Mesenteric fat pad (tissue), 1 donor: Measurements from ENCODE around the gene TACC2. TPM values are rescaled to one million over a fixed set of nuclear protein-coding genes. Genes with fewer than 3 reads are reported as not detected.

ENCODE experiments used
- DNase-seq: peaks from one replicate; pipeline ENCODE4 v3.0.0-alpha.2; 2020; ENCODE audit warnings: low spot score
- total RNA-seq: library from RNA; stranded (reverse); fragmentation: NEBNext Ultra II Directional; extraction: Animal tissue kit (Norgen Biotek cat#: 25700); gene quantifications from one replicate; pipeline ENCODE4 v1.2.1, GENCODE V29; 2021
- donor health status: DM: yes; HTN: yes; CAD: no.

Gene TACC2
- total RNA-seq, 1 donor from 2014 or later = 31.0 TPM

GRCh38 chr10:122267849-122268737 lies 279.1 kb downstream of the TACC2 start:
- DNase-seq = peak; percentile 87

GRCh38 chr10:122269059-122269687 lies 280.2 kb downstream of the TACC2 start:
- peak; percentile 55 for DNase-seq

GRCh38 chr10:122271076-122271475 lies 282.1 kb downstream of the TACC2 start, which contains the start of gene BTBD16:
Gene BTBD16 (plus strand): TSS chr10:122271296. CDS start chr10:122275082, 3,786 bp downstream.
- peak; percentile 71 for DNase-seq

DNA sequence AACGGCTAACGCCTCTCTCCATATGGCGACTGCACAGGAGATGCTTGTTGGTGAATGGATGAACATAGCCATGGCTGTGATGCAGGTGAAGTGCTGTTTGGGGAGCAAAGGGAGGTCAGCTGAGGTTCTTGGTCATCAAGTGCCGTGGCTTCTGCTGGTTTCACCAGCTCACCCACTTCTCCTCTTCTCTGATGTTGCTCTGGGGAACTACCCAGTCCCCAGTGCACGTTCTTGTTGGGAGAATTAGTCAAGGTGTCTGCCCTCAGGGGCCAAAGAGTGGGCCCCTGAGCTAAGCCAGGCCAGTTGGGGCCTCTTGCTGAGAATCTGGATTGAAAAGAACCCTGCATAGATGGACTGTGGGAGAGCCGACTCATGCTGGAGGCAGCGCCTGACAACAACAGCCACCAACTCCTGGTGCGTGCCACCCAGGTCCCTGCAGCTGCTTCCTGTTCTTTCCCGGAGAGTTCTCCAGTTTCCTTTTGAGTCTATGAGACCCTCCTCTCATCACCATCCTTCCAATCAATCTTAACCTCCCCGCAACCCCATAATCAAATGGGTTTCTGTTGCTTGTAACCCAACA lies 285.1 kb downstream of the TACC2 start:
- peak; percentile 24 for DNase-seq

GRCh38 chr10:122276611-122277208 lies 287.7 kb downstream of the TACC2 start:
- peak; percentile 68 for DNase-seq

DNA sequence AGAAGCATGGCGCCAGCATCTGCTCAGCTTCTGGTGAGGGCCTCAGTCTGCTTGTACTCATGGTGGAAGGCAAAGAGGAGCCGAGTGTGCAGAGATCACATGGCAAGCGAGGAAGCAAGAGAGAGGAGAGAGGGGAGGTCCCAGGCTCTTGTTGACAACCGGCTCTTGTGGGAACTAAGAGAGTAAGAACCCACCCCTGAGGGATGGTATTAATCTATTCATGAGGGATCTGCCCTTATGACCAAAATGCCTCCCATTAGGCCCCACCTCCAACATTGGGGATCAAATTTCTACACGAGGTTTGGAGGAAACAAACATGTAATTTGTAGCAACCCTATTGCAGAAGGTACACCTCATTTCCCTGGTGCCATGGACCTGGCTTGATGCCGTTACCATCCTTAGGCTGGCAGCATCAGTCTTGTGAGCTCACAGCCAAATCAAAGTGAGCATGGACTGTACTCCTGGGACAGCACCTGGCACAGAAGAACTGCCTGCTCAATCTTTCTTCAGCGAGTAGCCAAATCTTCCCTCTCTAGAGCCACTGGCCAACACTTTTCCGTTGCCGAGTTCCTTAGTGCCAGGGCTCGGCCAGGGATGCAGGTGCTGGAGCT lies 288.7 kb downstream of the TACC2 start:
- DNase-seq = peak; percentile 37

DNA sequence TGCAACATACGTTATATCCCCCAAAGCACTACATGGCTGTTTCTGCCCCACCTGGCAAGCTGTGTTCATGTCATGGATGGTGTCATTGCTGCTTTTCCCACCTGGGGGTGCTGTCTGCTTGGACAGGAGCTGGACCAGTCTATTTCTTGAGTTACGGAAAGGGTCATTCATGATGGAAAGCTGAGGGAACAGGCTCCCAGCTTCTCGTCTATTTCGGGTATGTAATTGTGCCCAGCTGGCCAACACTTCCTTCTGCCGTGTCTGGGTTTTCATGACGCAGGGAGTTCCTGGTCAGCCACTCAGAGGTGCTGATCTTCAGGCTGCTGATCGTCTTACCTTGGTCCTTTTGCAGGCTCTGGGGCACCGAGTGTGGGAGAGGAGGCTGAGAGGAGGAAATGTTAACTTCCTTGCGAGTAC lies 290.8 kb downstream of the TACC2 start:
- DNase-seq = peak; percentile 79

DNA sequence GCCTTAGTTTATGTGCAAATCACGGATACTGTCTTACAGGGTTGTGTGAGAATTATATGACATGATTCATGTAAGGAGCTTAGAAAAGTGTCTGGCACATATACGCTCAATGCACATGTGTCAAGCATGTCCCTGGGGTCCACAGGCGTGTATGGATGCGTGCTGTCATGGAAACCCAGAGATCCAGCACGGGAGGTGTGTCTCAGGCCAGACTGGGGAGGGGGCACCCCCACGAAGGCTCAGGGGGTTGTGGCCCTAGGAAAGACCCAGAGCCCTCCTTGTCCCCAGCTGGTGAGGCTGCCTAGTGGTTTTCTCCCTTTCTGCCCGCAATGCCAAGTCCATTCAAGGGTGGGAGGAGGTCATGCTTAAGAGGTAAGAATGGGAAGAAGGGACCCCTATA lies 291.2 kb downstream of the TACC2 start:
- peak; percentile 59 for DNase-seq

- DNase-seq = peak; percentile 60
These were observed 292.2 kb downstream of the TACC2 start for GRCh38 chr10:122281018-122281626.

DNA sequence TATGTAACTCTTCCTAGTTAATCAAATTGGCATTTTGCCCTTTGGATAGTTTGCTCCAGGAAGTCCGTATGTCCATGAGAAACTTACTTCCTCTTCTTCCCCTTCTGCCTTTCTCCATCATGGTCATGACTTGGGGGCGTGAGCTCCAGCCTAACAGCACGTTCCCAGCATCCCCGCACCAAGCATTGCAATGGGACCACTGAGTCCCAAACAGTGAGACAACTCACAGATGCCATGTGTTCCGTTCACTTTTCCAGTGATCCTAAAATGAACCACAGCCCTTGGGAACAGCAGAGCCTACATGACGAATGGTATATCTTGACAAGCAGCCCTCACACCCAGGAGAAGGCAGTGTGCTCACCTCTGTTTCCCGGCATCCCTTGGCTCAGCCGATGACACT lies 292.8 kb downstream of the TACC2 start:
- DNase-seq = peak; percentile 16

DNA sequence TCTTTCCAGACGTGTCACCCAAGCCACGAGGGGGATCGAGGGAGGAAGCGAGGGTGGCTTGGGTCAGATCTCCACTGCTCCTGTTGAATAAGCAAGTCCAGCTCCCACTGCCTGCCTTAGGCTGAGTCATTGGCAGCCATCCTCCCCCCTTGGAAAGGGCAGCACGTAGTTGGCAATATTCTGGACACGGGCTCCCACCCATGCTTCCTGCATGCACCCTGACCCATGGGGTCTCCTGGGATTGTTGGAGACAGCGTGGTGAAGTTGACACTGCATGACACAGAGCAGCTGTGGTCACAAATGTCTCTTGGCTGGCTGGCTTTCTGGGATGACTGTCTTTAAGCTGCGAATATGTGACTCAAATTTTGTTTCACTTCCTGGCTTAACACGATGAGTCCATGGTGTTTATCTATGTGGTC lies 293.3 kb downstream of the TACC2 start:
- no peak for DNase-seq

GRCh38 chr10:122282909-122283308 lies 293.9 kb downstream of the TACC2 start:
- no peak for DNase-seq

DNA sequence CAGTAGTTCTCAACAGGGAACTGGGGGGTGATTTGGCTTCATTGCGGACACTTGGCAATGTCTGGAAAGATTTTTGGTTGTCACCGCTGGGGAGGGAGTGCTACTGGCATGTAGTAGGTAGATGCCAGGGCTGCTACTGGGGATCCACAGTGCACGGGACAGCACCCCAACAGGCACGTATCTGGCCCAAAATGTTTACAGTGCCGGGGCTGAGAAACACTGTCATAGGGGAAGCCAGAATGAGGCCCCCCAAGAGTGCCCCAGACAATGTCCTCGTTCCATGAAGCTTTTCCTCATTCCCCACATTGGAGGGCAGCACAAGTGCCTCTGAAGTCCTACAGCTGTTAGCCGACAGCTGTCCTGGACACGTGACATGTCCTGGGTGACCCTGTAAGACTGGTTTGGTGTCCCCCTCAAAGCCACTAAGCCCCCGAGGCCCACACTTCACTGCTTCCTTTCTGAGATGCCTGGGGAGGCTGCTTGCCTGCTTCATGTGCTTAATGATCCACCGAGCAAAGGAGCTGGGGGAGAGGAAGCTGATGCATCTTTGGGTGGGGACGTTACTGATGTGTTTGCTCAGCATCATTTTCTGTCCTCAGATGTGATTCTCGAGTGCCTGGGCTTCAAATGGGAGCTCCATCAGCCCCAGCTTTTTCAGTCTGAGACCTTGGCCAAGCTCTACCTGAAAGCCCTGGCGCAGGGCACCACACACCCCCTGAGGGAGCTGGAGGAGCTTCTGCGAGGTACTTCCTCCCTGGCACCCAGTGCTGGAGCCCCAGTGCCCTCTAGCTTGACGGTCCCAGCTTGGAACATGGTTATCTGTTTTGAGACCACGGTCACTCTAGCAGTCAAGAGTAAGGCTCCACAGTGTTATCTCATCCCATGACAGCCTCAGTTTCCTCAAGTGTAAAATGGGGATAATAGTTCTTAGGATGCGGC lies 296.8 kb downstream of the TACC2 start:
- DNase-seq = peak; percentile 47

DNA sequence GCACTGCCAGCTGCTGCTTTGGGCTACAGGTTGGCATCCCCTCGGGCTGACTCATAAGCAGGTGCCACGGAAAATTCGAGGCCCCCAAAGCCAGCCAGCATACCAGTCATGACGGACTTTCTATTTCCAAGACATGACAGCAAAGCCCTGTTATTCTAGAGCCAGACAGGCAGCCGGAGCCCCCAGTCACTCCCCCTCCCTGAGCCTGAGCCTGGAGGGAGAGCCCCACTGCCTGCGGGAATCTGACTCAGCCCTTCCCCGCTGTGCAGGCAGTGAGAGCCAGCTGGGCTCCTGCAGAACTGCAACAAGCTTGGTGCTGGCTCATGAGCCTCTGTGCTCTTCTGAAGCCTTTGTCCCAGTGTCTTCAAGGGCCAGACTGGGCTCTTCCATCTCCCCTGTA lies 297.9 kb downstream of the TACC2 start:
- no peak for DNase-seq

GRCh38 chr10:122287570-122287969 lies 298.6 kb downstream of the TACC2 start:
- DNase-seq = no peak

- DNase-seq = no peak
These were observed 299.3 kb downstream of the TACC2 start for GRCh38 chr10:122288262-122288661.

DNA sequence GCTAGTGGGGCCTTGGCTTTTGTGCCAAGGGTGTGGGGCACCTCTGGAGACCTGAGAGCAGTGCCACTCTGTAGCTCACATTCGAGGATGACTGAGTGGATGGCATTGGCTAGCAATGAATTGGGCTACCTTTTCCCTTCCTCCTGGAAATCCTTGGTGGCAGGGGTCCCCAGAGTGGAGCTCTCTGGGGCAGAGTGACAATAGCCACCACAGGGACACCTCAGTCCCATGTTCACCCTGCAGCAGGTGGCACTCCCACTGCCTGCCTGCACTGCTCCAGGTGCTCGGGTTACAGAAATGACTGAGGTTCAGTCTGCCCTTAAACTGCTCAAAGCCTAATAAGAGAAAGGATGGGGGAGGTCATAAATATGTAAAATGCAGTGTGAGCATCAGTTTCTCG lies 300.0 kb downstream of the TACC2 start:
- DNase-seq = no peak

DNA sequence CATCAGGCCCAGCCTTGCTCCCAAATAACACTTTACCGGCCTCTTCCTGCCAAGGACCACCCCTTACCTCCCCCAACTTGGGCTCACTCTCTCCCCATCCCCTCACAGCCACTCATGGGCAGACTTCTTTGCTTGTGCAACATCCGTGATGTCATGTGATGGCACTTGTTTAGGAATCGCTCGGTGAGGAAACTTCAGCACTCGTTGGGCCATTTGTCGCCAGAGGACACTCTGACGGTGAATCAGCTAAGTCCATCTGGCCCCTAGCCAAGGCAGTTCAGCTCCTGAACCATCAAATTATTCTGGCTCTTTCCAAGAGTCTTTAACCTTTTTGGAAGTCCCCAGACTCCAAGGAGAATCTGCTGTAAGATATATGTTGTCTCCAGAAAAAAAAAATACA lies 301.4 kb downstream of the TACC2 start:
- no peak for DNase-seq

GRCh38 chr10:122290833-122291532 lies 302.0 kb downstream of the TACC2 start:
- DNase-seq = no peak
